IMR-90 (cell line): ENCODE measurements around the gene TP53BP1. TPM values are rescaled to one million over a fixed set of nuclear protein-coding genes. Genes with fewer than 3 reads are reported as not detected.

Experiments
- ATAC-seq: fragments of 200-7000 bp; cut with Tn5 transposase; 2 replicates; pipeline ENCODE4 v1.9.1; 2020; ENCODE audit warnings: low read depth, mild to moderate bottlenecking, moderate library complexity
- BruUV-seq: library from RNA; stranded (reverse); fragments of 400-500 nt; replicated peaks from 2 replicates; lab custom pipeline; 2021; lab: Mats Ljungman, UMichigan
- CTCF ChIA-PET: fragments of 300-600 bp; formaldehyde crosslinking; extraction: SDS; loops from one replicate; lab custom pipeline; 2021; ENCODE audit warnings: antibody characterized with exemption; lab: Yijun Ruan, JAX
- POLR2A ChIA-PET: fragments of 300-600 bp; sonication (Branson Sonifier 250); formaldehyde crosslinking; loops from one replicate; lab custom pipeline; 2022; ENCODE audit warnings: antibody characterized with exemption; ENCODE audit not compliant: unreplicated experiment; lab: Charles Lee
- DNase-seq: peaks from one replicate; pipeline ENCODE4 v3.0.0; 2013
- H2AFZ ChIP-seq: replicated peaks from 2 replicates; pipeline ENCODE3; 2013; ENCODE audit warnings: low read length, mild to moderate bottlenecking; ENCODE audit not compliant: poor library complexity
- H2AK5ac ChIP-seq: 2 replicates; pipeline ENCODE4 v1.6.1; 2013; ENCODE audit warnings: low read depth, low read length, inconsistent platforms
- H2AK9ac ChIP-seq: replicated peaks from 2 replicates; pipeline ENCODE3; 2013; ENCODE audit warnings: mild to moderate bottlenecking, low read depth, low read length, moderate library complexity; ENCODE audit not compliant: poor library complexity
- H2BK120ac ChIP-seq: 2 replicates; pipeline ENCODE4 v1.6.1; 2013; ENCODE audit warnings: low read depth, low read length, inconsistent platforms
- H2BK15ac ChIP-seq: 3 replicates; pipeline ENCODE4 v1.6.1; 2013; ENCODE audit warnings: low read depth, low read length, inconsistent platforms
- H2BK20ac ChIP-seq: 2 replicates; pipeline ENCODE4 v1.6.1; 2013; ENCODE audit warnings: low read depth, mild to moderate bottlenecking, inconsistent platforms, low read length, moderate library complexity
- H2BK5ac ChIP-seq: 2 replicates; pipeline ENCODE4 v1.6.1; 2013; ENCODE audit warnings: mild to moderate bottlenecking, low read depth, low read length, inconsistent platforms; ENCODE audit not compliant: poor library complexity, severe bottlenecking
- H3K14ac ChIP-seq: replicated peaks from 2 replicates; pipeline ENCODE4 v1.6.1; 2013; ENCODE audit warnings: low read depth, low read length, inconsistent platforms
- H3K18ac ChIP-seq: 2 replicates; pipeline ENCODE4 v1.6.1; 2013; ENCODE audit warnings: low read depth, low read length, control low read depth
- H3K23ac ChIP-seq: 2 replicates; pipeline ENCODE4 v1.6.1; 2013; ENCODE audit warnings: low read depth, low read length, inconsistent platforms
- H3K27ac ChIP-seq: 2 replicates; pipeline ENCODE4 v1.5.1; 2013; ENCODE audit warnings: mild to moderate bottlenecking, control low read depth, low read length; ENCODE audit not compliant: insufficient read depth
- H3K27me3 ChIP-seq: 2 replicates; pipeline ENCODE4 v1.6.1; 2013; ENCODE audit warnings: low read length; ENCODE audit not compliant: control insufficient read depth, insufficient read depth
- H3K36me3 ChIP-seq: 2 replicates; pipeline ENCODE4 v1.6.1; 2013; ENCODE audit warnings: low read length, mixed read lengths; ENCODE audit not compliant: control insufficient read depth, insufficient read depth
- H3K4ac ChIP-seq: 2 replicates; pipeline ENCODE4 v1.6.1; 2013; ENCODE audit warnings: low read depth, low read length, inconsistent platforms
- H3K4me1 ChIP-seq: 2 replicates; pipeline ENCODE4 v1.6.1; 2013; ENCODE audit warnings: low read length, mixed read lengths; ENCODE audit not compliant: control insufficient read depth, insufficient read depth
- H3K4me2 ChIP-seq: 2 replicates; pipeline ENCODE4 v1.6.1; 2013; ENCODE audit warnings: low read depth, mild to moderate bottlenecking, control low read depth, low read length, moderate library complexity
- H3K4me3 ChIP-seq: 2 replicates; pipeline ENCODE4 v1.5.1; 2013; ENCODE audit warnings: low read depth, mild to moderate bottlenecking, control low read depth, low read length, moderate library complexity; ENCODE audit not compliant: insufficient read depth
- H3K56ac ChIP-seq: 2 replicates; pipeline ENCODE4 v1.6.1; 2013; ENCODE audit warnings: low read length, inconsistent platforms; ENCODE audit not compliant: insufficient read depth; ENCODE audit errors: extremely low read depth
- H3K79me1 ChIP-seq, 2 experiments: 2 replicates each; pipeline ENCODE4 v1.6.1; 2013; ENCODE audit warnings: low read length in 2 of 2, inconsistent platforms in 1 of 2, low read depth in 1 of 2
- H3K9ac ChIP-seq: 2 replicates; pipeline ENCODE4 v1.6.1; 2013; ENCODE audit warnings: low read depth, low read length, control low read depth
- H3K9me1 ChIP-seq: 2 replicates; pipeline ENCODE4 v1.6.1; 2013; ENCODE audit warnings: low read length, inconsistent platforms; ENCODE audit not compliant: insufficient read depth
- H3K9me3 ChIP-seq: 2 replicates; pipeline ENCODE4 v1.6.1; 2013; ENCODE audit warnings: low read length; ENCODE audit not compliant: control insufficient read depth, insufficient read depth
- H4K20me1 ChIP-seq: 2 replicates; pipeline ENCODE4 v1.6.1; 2013; ENCODE audit warnings: low read length, inconsistent platforms; ENCODE audit not compliant: insufficient read depth
- H4K5ac ChIP-seq: 2 replicates; pipeline ENCODE4 v1.6.1; 2013; ENCODE audit warnings: mild to moderate bottlenecking, low read depth, low read length, control low read depth
- H4K8ac ChIP-seq, 2 experiments: 2 replicates each; pipeline ENCODE4 v1.6.1; 2013; ENCODE audit warnings: low read depth in 2 of 2, low read length in 2 of 2, control low read depth in 1 of 2, inconsistent platforms in 1 of 2
- H4K91ac ChIP-seq: 2 replicates; pipeline ENCODE4 v1.6.1; 2013; ENCODE audit warnings: low read depth, low read length, inconsistent platforms; ENCODE audit not compliant: insufficient read depth
- BHLHE40 ChIP-seq: fragments of 150-350 bp; IDR thresholded peaks from 2 replicates; pipeline ENCODE4 v1.6.1; 2016; ENCODE audit warnings: mild to moderate bottlenecking, low read depth, low read length
- MAFK ChIP-seq: IDR thresholded peaks from 2 replicates; pipeline ENCODE4 v1.6.1; 2012; ENCODE audit warnings: low read depth, low read length, improper control_type of control experiment
- dilution Hi-C: fragments of 300-500 bp; cut with HindIII; formaldehyde crosslinking; loops from one replicate; pipeline ENCODE4 v1.14.3; 2018; ENCODE audit warnings: low sequenced_read_pairs; ENCODE audit not compliant: unreplicated experiment
- in situ Hi-C: fragments of 300-500 bp; cut with MboI; formaldehyde crosslinking; loops from 3 replicates; pipeline ENCODE4 v1.14.3; 2019; ENCODE audit warnings: low sequenced_read_pairs, inconsistent platforms, mixed read lengths
- intact Hi-C: fragments of 100-400 bp; cut with micrococcal nuclease; formaldehyde crosslinking; loops from 2 replicates; pipeline ENCODE4 v1.10.0; 2022
- polyA plus RNA-seq, 3 experiments: library from polyadenylated mRNA; depleted of rRNA; stranded (reverse); fragments of >200 nt; gene quantifications; 2 replicates each; pipeline ENCODE4 v1.2.3, GENCODE V29; 2012; ENCODE audit warnings: low replicate concordance in 1 of 3
- total RNA-seq: library from RNA; depleted of rRNA; stranded (reverse); fragments of >200 nt; gene quantifications from 2 replicates; pipeline ENCODE4 v1.2.3, GENCODE V29; 2012

The TP53BP1 gene
- total and polyA plus RNA-seq, 2 of the 4 experiments (the other 2 are of a cell fraction), result 36.3 to 64.5 TPM

DNA sequence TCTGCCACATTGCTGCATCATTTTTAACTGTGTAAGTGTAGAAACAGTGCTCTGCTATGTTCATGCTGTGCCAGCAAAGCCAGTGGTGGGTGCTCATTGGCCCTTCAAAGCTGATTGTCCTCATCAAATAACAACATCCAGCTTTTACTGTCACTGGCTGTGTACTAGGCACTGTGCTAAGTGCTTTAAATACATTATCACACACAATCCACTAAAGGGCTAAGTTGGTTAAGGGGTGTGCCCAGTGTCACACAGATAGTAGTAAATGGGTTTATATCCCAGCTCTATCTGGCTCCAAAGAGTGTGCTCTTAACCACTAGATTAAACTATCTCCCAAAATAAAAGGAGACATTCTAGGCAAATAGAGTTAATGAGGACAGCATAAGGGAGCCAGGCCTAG lies 114.4 kb downstream of the TP53BP1 start:
- intact Hi-C loops, result no loop called here
- H3K18ac ChIP-seq, result no peak overlapping the region
- H3K4me3 ChIP-seq, result no peak overlapping the region
- H3K56ac ChIP-seq, result no peak overlapping the region
- no peak overlapping the region for H2BK5ac ChIP-seq
- no peak overlapping the region for H4K5ac ChIP-seq
- H4K8ac ChIP-seq, result no peak overlapping the region
- no peak overlapping the region for H3K4me2 ChIP-seq
- H3K36me3 ChIP-seq, result peaks cover 9% of the 10 kb centered on the region
- no peak overlapping the region for H2BK20ac ChIP-seq
- dilution Hi-C loops, result no loop called here
- no peak overlapping the region for H3K9ac ChIP-seq
- no peak overlapping the region for H2BK15ac ChIP-seq
- no peak overlapping the region for H3K14ac ChIP-seq
- H3K4me1 ChIP-seq, result peaks cover 3% of the 10 kb centered on the region
- H2BK120ac ChIP-seq, result no peak overlapping the region
- in situ Hi-C loops, result no loop called here
- BruUV-seq, result no TSS peak
- no peaks in the 10 kb centered on the region; the same call in 1 of the 2 replicates for H4K20me1 ChIP-seq
- no peaks in the 10 kb centered on the region for H3K27me3 ChIP-seq
- POLR2A ChIA-PET, result no interaction called here
- DNase-seq, result no peak
- no peak overlapping the region for H2AFZ ChIP-seq
- no peak overlapping the region for H3K4ac ChIP-seq
- CTCF ChIA-PET, result no interaction called here
- no peaks in the 10 kb centered on the region for H3K9me1 ChIP-seq
- TF ChIP-seq MAFK (no peak), BHLHE40 (no peak)
- no peak for ATAC-seq
- H3K23ac ChIP-seq, result no peak overlapping the region
- no peak overlapping the region for H4K91ac ChIP-seq
- H2AK5ac ChIP-seq, result no peak overlapping the region
- no peak overlapping the region for H2AK9ac ChIP-seq
- no peaks in the 10 kb centered on the region for H3K9me3 ChIP-seq
- H3K79me1 ChIP-seq, result peaks cover 0 to 12% of the 10 kb centered on the region in 2 experiments; a peak in 2 of 4 replicates
- no peak overlapping the region for H3K27ac ChIP-seq
